Uterus (tissue), 2 donors: Measurements from ENCODE around the gene PRSS33.

Experiments
- POLR2A ChIP-seq, 2 donors: fragments of 450-650 bp; IDR thresholded peaks; one replicate each; pipeline ENCODE4 v1.6.1; 2016; ENCODE audit warnings: antibody characterized with exemption in 2 of 2, mild to moderate bottlenecking in 1 of 2, moderate library complexity in 1 of 2
- TF ChIP-seq, protein P1 (sequence below), 4 experiments: fragments of 200-600 bp in 2 of 4; fragments of 450-650 bp in 2 of 4; sonication (generic) in 2 of 4; IDR thresholded peaks; one replicate each; pipeline ENCODE4 v1.5.1; 2016 to 2019; ENCODE audit warnings: antibody characterized with exemption in 4 of 4, mild to moderate bottlenecking in 2 of 4, moderate library complexity in 1 of 4

DNA sequence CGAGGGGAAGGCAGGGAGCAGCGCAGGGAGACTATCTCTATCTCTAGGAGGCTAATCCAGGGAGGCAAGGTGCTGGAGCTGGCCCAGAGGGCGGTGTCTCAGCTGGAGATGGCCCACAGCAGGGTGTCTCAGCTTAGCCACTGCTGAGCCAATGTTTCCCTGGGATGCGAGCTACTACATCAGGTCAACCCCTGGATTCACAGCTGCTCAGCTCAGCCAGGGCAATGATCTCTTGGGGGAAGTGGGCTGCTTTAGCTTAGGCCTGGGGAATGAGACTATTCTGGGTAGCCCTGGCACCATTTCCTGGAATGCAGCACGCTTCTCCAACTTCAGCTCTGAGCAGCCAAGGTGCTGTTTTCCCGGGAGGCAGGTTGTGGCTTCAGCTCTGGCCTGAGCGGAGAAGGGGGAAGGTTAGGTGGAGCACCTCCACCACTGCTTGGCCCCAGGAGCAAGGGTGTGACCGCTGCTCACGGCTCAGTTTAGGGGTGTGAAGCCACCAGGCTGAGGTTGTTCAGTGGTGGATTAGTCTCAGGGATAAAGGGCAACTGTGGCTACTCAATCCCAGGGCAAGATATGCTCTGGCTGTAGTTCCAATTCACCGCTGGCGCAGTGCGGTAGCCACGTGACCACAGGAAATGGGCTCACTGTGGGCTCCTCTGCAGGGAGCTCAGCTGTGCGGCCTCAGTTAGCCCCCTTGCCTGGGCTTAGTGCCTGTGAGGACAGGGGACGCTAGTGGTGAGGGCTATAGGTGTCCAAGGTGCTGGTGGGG is 24.5 kb upstream of the PRSS33 start:
- TF ChIP-seq, protein P1, sequence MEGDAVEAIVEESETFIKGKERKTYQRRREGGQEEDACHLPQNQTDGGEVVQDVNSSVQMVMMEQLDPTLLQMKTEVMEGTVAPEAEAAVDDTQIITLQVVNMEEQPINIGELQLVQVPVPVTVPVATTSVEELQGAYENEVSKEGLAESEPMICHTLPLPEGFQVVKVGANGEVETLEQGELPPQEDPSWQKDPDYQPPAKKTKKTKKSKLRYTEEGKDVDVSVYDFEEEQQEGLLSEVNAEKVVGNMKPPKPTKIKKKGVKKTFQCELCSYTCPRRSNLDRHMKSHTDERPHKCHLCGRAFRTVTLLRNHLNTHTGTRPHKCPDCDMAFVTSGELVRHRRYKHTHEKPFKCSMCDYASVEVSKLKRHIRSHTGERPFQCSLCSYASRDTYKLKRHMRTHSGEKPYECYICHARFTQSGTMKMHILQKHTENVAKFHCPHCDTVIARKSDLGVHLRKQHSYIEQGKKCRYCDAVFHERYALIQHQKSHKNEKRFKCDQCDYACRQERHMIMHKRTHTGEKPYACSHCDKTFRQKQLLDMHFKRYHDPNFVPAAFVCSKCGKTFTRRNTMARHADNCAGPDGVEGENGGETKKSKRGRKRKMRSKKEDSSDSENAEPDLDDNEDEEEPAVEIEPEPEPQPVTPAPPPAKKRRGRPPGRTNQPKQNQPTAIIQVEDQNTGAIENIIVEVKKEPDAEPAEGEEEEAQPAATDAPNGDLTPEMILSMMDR (IDR thresholded peaks at IDR 0.05): no peak
- TF ChIP-seq POLR2A (IDR thresholded peaks at IDR 0.05): no peak
